NT2/D1 (cell line): ENCODE measurements around the gene ARHGAP11A.

Source experiments
- YY1 ChIP-seq: IDR thresholded peaks from 2 replicates; pipeline ENCODE4 v1.6.1; 2011; ENCODE audit not compliant: insufficient read length, insufficient read depth
- ZNF274 ChIP-seq: IDR thresholded peaks from 2 replicates; pipeline ENCODE4 v1.6.1; 2011; ENCODE audit warnings: mild to moderate bottlenecking, low read depth, low read length

GRCh38 chr15:32641517-32642059, 26.3 kb downstream of the ARHGAP11A start, which contains the start of gene SCG5:
- no peak for TF ChIP-seq ZNF274
- no peak for TF ChIP-seq YY1
